ENCODE results near the gene FAM131A. TPM values are rescaled to one million over a fixed set of nuclear protein-coding genes. Genes with fewer than 3 reads are reported as not detected.
A peak's percentile ranks its signal among the peaks of the same experiment; 100 is the strongest.

FAM131A gene
- total RNA-seq, 2 experiments from 2014 or later, result 3.7 to 3.8 TPM

DNA sequence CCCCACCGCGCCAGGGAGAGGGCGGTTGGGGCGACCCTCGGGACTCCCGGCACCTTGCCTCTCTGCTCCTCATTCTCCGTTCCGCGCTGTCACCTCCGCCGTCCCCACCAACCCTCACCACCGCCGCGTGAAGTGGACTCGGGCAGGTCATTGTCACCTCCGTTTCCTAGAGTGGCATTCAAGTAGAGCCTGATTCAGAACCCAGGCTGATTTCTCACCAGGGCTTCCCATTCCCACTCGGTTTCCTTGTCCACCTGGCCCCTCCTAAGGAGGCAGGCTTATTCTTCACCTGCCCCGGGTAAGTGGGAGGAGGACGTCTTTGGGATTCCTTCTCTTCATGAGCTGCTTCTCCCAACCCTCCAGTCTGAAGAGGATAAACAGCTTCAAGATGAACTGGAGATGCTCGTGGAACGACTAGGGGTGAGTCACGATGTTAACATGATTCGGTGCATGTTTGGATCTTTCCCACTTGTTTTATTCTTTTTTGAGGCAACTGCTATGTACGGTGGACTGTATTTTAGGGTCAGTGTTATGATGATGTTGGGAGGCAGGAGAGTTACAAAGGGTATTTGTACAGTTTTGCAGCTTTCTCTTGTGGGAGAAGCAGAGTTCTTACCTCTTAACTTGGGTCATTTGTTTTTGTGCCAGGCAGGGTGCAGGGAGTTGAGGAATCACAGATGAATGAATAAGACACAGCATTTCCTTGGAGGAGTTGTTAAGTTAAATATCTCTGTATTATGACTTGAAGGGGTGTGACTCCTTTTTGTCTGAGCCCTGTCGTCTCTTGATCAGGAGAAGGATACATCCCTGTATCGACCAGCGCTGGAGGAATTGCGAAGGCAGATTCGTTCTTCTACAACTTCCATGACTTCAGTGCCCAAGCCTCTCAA lies 37.7 kb upstream of the FAM131A start:
- POLR2A ChIA-PET, result interaction anchor here (0.9 to 1.4 kb wide), 2 partner anchors 52 to 114 kb away, joined by 3 read pairs; partner anchors contain the start of gene ABCF3
- no TSS peak for BruUV-seq (replicated peaks)
- H2AFZ ChIP-seq (ENCODE audit: low read length), result no peak overlapping the region
- H3K36me3 ChIP-seq (ENCODE audit: insufficient read depth, low read length), result peaks cover 52% of the 10 kb centered on the region
- intact Hi-C loops (cut with micrococcal nuclease; ENCODE audit: unreplicated experiment), result loop anchor here (1.0 to 5.0 kb wide), 5 partner anchors 15 to 162 kb away; partner anchors contain the start of genes AP2M1, EEF1AKMT4, EIF2B5 and EIF4G1
- no peak for DNase-seq (ENCODE audit: low spot score)
- no peaks in the 10 kb centered on the region for H3K9me3 ChIP-seq (ENCODE audit: low read length)
- H3K4me3 ChIP-seq (ENCODE audit: low read depth, low read length, poor library complexity, severe bottlenecking), result peak overlapping the region; percentile 96
- peak overlapping the region; percentile 87 for H3K4me2 ChIP-seq (ENCODE audit: low read length)
- peaks cover 18% of the 10 kb centered on the region for H3K79me2 ChIP-seq (ENCODE audit: insufficient read depth, low read depth, low read length)
- peaks cover 12% of the 10 kb centered on the region for H3K4me1 ChIP-seq (ENCODE audit: insufficient read depth, low read length, poor library complexity, severe bottlenecking)
- CTCF ChIA-PET (ENCODE audit: unreplicated experiment), result no interaction called here
- peaks cover 12% of the 10 kb centered on the region; the same call in 1 of the 2 replicates for H4K20me1 ChIP-seq (ENCODE audit: insufficient read depth, low read length)
- TF ChIP-seq, protein P1, sequence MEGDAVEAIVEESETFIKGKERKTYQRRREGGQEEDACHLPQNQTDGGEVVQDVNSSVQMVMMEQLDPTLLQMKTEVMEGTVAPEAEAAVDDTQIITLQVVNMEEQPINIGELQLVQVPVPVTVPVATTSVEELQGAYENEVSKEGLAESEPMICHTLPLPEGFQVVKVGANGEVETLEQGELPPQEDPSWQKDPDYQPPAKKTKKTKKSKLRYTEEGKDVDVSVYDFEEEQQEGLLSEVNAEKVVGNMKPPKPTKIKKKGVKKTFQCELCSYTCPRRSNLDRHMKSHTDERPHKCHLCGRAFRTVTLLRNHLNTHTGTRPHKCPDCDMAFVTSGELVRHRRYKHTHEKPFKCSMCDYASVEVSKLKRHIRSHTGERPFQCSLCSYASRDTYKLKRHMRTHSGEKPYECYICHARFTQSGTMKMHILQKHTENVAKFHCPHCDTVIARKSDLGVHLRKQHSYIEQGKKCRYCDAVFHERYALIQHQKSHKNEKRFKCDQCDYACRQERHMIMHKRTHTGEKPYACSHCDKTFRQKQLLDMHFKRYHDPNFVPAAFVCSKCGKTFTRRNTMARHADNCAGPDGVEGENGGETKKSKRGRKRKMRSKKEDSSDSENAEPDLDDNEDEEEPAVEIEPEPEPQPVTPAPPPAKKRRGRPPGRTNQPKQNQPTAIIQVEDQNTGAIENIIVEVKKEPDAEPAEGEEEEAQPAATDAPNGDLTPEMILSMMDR (conservative IDR thresholded peaks at IDR 0.05; ENCODE audit: low read length), result no peak
- TF ChIP-seq EZH2phosphoT487 (IDR thresholded peaks at IDR 0.05; ENCODE audit: borderline replicate concordance, low read depth, low read length), result no peak
- H3K9me2 ChIP-seq (ENCODE audit: insufficient read depth, low read length), result no peaks in the 10 kb centered on the region
- peak overlapping the region; percentile 19 for H3K27ac ChIP-seq (ENCODE audit: low read depth, low read length, poor library complexity, severe bottlenecking)

DNA sequence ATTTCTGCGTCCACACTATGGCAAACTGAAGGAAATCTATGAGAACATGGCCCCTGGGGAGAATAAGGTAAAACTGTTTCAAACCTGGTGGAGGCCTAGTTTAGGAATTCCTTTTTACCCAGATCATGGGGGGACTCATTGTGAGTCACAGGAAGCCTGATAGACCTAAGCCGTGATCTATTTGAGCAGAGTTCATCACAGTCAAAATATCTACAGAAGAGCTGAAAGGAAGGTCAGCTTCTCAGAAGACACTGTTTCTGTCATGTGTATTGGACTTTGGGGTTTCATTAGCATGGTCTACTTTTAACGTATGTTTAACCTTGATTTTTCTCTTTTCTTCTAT lies 37.1 kb upstream of the FAM131A start:
- Histone ChIP-seq H3K4me2 (ENCODE audit: low read length) (peak overlapping the region; percentile 87), H3K36me3 (ENCODE audit: insufficient read depth, low read length) (peaks cover 58% of the 10 kb centered on the region), H3K27ac (ENCODE audit: low read depth, low read length, poor library complexity, severe bottlenecking) (no peak overlapping the region), H3K79me2 (ENCODE audit: insufficient read depth, low read depth, low read length) (peaks cover 18% of the 10 kb centered on the region), H3K4me3 (ENCODE audit: low read depth, low read length, poor library complexity, severe bottlenecking) (peak overlapping the region; percentile 96), H2AFZ (ENCODE audit: low read length) (no peak overlapping the region), H3K4me1 (ENCODE audit: insufficient read depth, low read length, poor library complexity, severe bottlenecking) (peaks cover 12% of the 10 kb centered on the region), H4K20me1 (ENCODE audit: insufficient read depth, low read length) (peaks cover 12% of the 10 kb centered on the region; the same call in 1 of the 2 replicates), H3K9me3 (ENCODE audit: low read length) (no peaks in the 10 kb centered on the region), H3K9me2 (ENCODE audit: insufficient read depth, low read length) (no peaks in the 10 kb centered on the region)
- ChIA-PET POLR2A (interaction anchor here (1.4 kb wide), 1 partner anchor 115 kb away, joined by 3 read pairs; the partner anchor contains the start of gene ABCF3), CTCF (ENCODE audit: unreplicated experiment) (no interaction called here)
- no peak for DNase-seq (ENCODE audit: low spot score)
- TF ChIP-seq EZH2phosphoT487 (IDR thresholded peaks at IDR 0.05; ENCODE audit: borderline replicate concordance, low read depth, low read length), result no peak
- TF ChIP-seq, protein P1 (conservative IDR thresholded peaks at IDR 0.05; ENCODE audit: low read length), result no peak
- BruUV-seq (replicated peaks), result no TSS peak
- intact Hi-C loops (cut with micrococcal nuclease; ENCODE audit: unreplicated experiment), result no loop called here

DNA sequence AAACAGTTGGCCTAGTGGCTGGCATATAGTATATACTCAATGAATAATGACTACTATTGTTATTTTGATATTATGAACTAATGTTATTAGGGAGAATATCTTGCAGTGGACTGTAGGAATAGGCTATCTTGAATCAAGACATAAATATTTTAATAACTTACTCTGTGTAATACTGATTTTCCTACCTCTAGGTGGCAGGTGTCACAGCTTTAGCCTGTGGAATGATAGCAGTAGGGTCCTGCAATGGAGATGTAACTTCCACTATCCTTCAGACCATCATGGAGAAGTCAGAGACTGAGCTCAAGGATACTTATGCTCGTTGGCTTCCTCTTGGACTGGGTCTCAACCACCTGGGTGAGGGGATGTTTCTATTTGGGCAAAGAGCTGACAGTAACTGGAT lies 31.8 kb upstream of the FAM131A start:
- intact Hi-C loops (cut with micrococcal nuclease; ENCODE audit: unreplicated experiment), result no loop called here
- no peaks in the 10 kb centered on the region for H3K9me2 ChIP-seq (ENCODE audit: insufficient read depth, low read length)

More for the DNA sequence above, 31.8 kb upstream of the FAM131A start:
- Histone ChIP-seq H3K27ac (ENCODE audit: low read depth, low read length, poor library complexity, severe bottlenecking) (no peak overlapping the region), H3K4me1 (ENCODE audit: insufficient read depth, low read length, poor library complexity, severe bottlenecking) (peaks cover 2% of the 10 kb centered on the region), H3K9me3 (ENCODE audit: low read length) (no peaks in the 10 kb centered on the region), H3K4me3 (ENCODE audit: low read depth, low read length, poor library complexity, severe bottlenecking) (no peak overlapping the region), H2AFZ (ENCODE audit: low read length) (no peak overlapping the region), H4K20me1 (ENCODE audit: insufficient read depth, low read length) (no peaks in the 10 kb centered on the region), H3K36me3 (ENCODE audit: insufficient read depth, low read length) (peaks cover 93% of the 10 kb centered on the region), H3K4me2 (ENCODE audit: low read length) (no peak overlapping the region), H3K79me2 (ENCODE audit: insufficient read depth, low read depth, low read length) (peaks cover 4% of the 10 kb centered on the region; the same call in 1 of the 2 replicates)
- peak; percentile 29 for DNase-seq (ENCODE audit: low spot score)
- BruUV-seq (replicated peaks), result no TSS peak
- ChIA-PET CTCF (ENCODE audit: unreplicated experiment) (no interaction called here), POLR2A (interaction anchor here (0.6 kb wide), 1 partner anchor 131 kb away, joined by 4 read pairs; no protein-coding TSS in a partner anchor)
- TF ChIP-seq, protein P1 (conservative IDR thresholded peaks at IDR 0.05; ENCODE audit: low read length), result peak; percentile 72
- no peak for TF ChIP-seq EZH2phosphoT487 (IDR thresholded peaks at IDR 0.05; ENCODE audit: borderline replicate concordance, low read depth, low read length)
